B cell (primary cell): ENCODE results near the gene SLCO3A1. TPM values are rescaled to one million over a fixed set of nuclear protein-coding genes. Genes with fewer than 3 reads are reported as not detected.

Source experiments
- ATAC-seq: fragments of 200-7000 bp; cut with Tn5 transposase; one replicate; pipeline ENCODE4 v1.10.0; 2021; ENCODE audit warnings: low read depth, mild to moderate bottlenecking, moderate number of reproducible peaks, moderate library complexity
- CTCF ChIA-PET: fragments of 350-600 bp; sonication (Branson Sonifier 250); formaldehyde crosslinking; loops from one replicate; lab custom pipeline; 2021; ENCODE audit warnings: antibody characterized with exemption, inconsistent platforms; lab: Charles Lee
- POLR2A ChIA-PET: fragments of 350-600 bp; sonication (Branson Sonifier 250); formaldehyde crosslinking; loops from one replicate; lab custom pipeline; 2021; ENCODE audit warnings: antibody characterized with exemption; lab: Charles Lee
- DNase-seq: peaks from one replicate; pipeline ENCODE4 v3.0.0; 2013
- H2AFZ ChIP-seq: 2 replicates; pipeline ENCODE4 v1.6.1; 2012; ENCODE audit warnings: mild to moderate bottlenecking, low read depth, low read length; ENCODE audit not compliant: insufficient read depth, poor library complexity, severe bottlenecking
- H3K27ac ChIP-seq, 2 donors: 1 replicate in 1 of 2; 2 replicates in 1 of 2; pipeline ENCODE4 v1.5.1; 2012 to 2013; ENCODE audit warnings: low read length in 2 of 2, mild to moderate bottlenecking in 2 of 2, moderate library complexity in 1 of 2
- H3K27me3 ChIP-seq, 4 experiments: fragments of 200-600 bp in 1 of 4; sonication (generic) in 1 of 4; replicated peaks in 1 of 4; 1 replicate in 2 of 4; 2 replicates in 2 of 4; pipeline versions ENCODE4 v1.6.1 to v1.7.0; 2013 to 2016; ENCODE audit warnings: low read length in 3 of 4, mild to moderate bottlenecking in 2 of 4, mixed read lengths in 1 of 4, moderate library complexity in 1 of 4; ENCODE audit not compliant: insufficient read depth in 4 of 4, control insufficient read depth in 3 of 4; ENCODE audit errors: control extremely low read depth in 1 of 4
- H3K36me3 ChIP-seq, 2 experiments: replicated peaks in 1 of 2; 1 replicate in 1 of 2; 2 replicates in 1 of 2; pipeline versions ENCODE4 v1.6.1 to v1.7.1; 2013; ENCODE audit warnings: low read length in 1 of 2; ENCODE audit not compliant: insufficient read depth in 2 of 2, control insufficient read depth in 1 of 2; ENCODE audit errors: control extremely low read depth in 1 of 2, extremely low read depth in 1 of 2
- H3K4me1 ChIP-seq, 2 donors: fragments of 200-600 bp in 1 of 2; sonication (generic) in 1 of 2; 1 replicate in 1 of 2; 2 replicates in 1 of 2; pipeline versions ENCODE4 v1.5.1 to v1.6.1; 2013 to 2017; ENCODE audit warnings: low read length in 2 of 2; ENCODE audit not compliant: control insufficient read depth in 2 of 2, insufficient read depth in 2 of 2
- H3K4me2 ChIP-seq: replicated peaks from 2 replicates; pipeline ENCODE3; 2012; ENCODE audit warnings: mild to moderate bottlenecking, low read depth, low read length; ENCODE audit not compliant: poor library complexity, severe bottlenecking
- H3K4me3 ChIP-seq, 5 experiments: fragments of 200-600 bp in 1 of 5; sonication (generic) in 1 of 5; 1 replicate in 3 of 5; 2 replicates in 2 of 5; pipeline versions ENCODE4 v1.5.1 to v1.7.0; 2011 to 2016; ENCODE audit warnings: low read length in 4 of 5, mild to moderate bottlenecking in 4 of 5, low read depth in 2 of 5, control low read depth in 1 of 5, moderate library complexity in 1 of 5; ENCODE audit not compliant: insufficient read depth in 1 of 5; ENCODE audit errors: control extremely low read depth in 1 of 5, extremely low read depth in 1 of 5
- H3K79me2 ChIP-seq: fragments of 200-600 bp; sonication (generic); one replicate; pipeline ENCODE4 v1.6.0; 2016; ENCODE audit warnings: low read length; ENCODE audit not compliant: control insufficient read depth, insufficient read depth
- H3K9ac ChIP-seq: fragments of 200-600 bp; sonication (generic); 2 replicates; pipeline ENCODE4 v1.6.1; 2017; ENCODE audit warnings: mild to moderate bottlenecking, low read length, moderate library complexity
- H3K9me3 ChIP-seq, 3 donors: one replicate each; pipeline versions ENCODE4 v1.6.1 to v1.7.1; 2013; ENCODE audit warnings: low read length in 2 of 3; ENCODE audit not compliant: control insufficient read depth in 2 of 3, insufficient read depth in 1 of 3; ENCODE audit errors: control extremely low read depth in 1 of 3
- H4K20me1 ChIP-seq: 2 replicates; pipeline ENCODE4 v1.6.0; 2012; ENCODE audit warnings: mild to moderate bottlenecking, low read length; ENCODE audit not compliant: insufficient read depth, control insufficient read depth, poor library complexity, severe bottlenecking
- H3K27ac Mint-ChIP-seq: one replicate; pipeline ENCODE4 v1.8.0; 2021; ENCODE audit warnings: mixed read lengths
- H3K27me3 Mint-ChIP-seq: one replicate; pipeline ENCODE4 v1.8.0; 2021; ENCODE audit warnings: mixed read lengths
- H3K4me1 Mint-ChIP-seq: one replicate; pipeline ENCODE4 v1.8.0; 2021; ENCODE audit warnings: mixed read lengths
- H3K4me3 Mint-ChIP-seq: one replicate; pipeline ENCODE4 v1.8.0; 2021; ENCODE audit warnings: mixed read lengths
- H3K9me3 Mint-ChIP-seq: one replicate; pipeline ENCODE4 v1.8.0; 2022; ENCODE audit warnings: mixed read lengths; ENCODE audit not compliant: insufficient read depth
- CTCF ChIP-seq: fragments of 200-600 bp; IDR thresholded peaks from one replicate; pipeline ENCODE4 v1.8.0; 2022; ENCODE audit warnings: antibody characterized with exemption, mild to moderate bottlenecking
- EZH2 ChIP-seq: IDR thresholded peaks from 2 replicates; pipeline ENCODE4 v1.6.1; 2012; ENCODE audit warnings: borderline replicate concordance, low read depth, mild to moderate bottlenecking, moderate library complexity, low read length; ENCODE audit not compliant: insufficient read depth, poor library complexity, severe bottlenecking
- WGBS: methylation state at CpG from one replicate; pipeline ENCODE4 v1.1.5; 2013; ENCODE audit warnings: missing lambda C conversion rate; ENCODE audit not compliant: insufficient coverage; 5-methylcytosine and 5-hydroxymethylcytosine counted together
- intact Hi-C: fragments of 100-400 bp; cut with micrococcal nuclease; formaldehyde crosslinking; loops from one replicate; pipeline ENCODE4 v1.10.0; 2022
- polyA plus RNA-seq: library from polyadenylated mRNA; depleted of rRNA; stranded (reverse); fragments of >200 nt; gene quantifications from 2 replicates; pipeline ENCODE4 v1.2.3, GENCODE V29; 2012
- total RNA-seq, 2 donors: library from RNA; stranded (reverse); fragments of 120-200 nt in 1 of 2; gene quantifications; 1 replicate in 1 of 2; 2 replicates in 1 of 2; pipeline versions ENCODE4 v1.2.3 to v1.2.4, GENCODE V29; 2013 to 2022

SLCO3A1 gene
- total and polyA plus RNA-seq, 2 donors (not counting 1 experiment from before 2014, with no cell fraction given): 0.99 to 2.3 TPM

GRCh38 chr15:91879158-91879557 lies 25.6 kb downstream of the SLCO3A1 start:
- DNase-seq: no peak
- Mint-ChIP-seq H3K27ac (no peak overlapping the region), H3K9me3 (no peaks in the 10 kb centered on the region), H3K27me3 (peaks cover 3% of the 10 kb centered on the region), H3K4me3 (no peak overlapping the region), H3K4me1 (no peaks in the 10 kb centered on the region)
- Histone ChIP-seq H3K9me3 (no peaks in the 10 kb centered on the region), H2AFZ (no peak overlapping the region), H3K9ac (no peak overlapping the region), H3K27ac (no peak overlapping the region), H3K4me3 (no peak overlapping the region), H3K36me3 (no peaks in the 10 kb centered on the region), H4K20me1 (no peaks in the 10 kb centered on the region), H3K4me2 (no peak overlapping the region), H3K27me3 (peaks cover 0 to 4% (median 0%) of the 10 kb centered on the region in 4 experiments), H3K4me1 (no peaks in the 10 kb centered on the region), H3K79me2 (no peaks in the 10 kb centered on the region)
- POLR2A ChIA-PET: no interaction called here
- no peak for ATAC-seq
- CTCF ChIA-PET: no interaction called here
- TF ChIP-seq CTCF (no peak), EZH2 (no peak)
- intact Hi-C loops: no loop called here
- 100% methylated on average over 1 of the region's 2 CpGs for WGBS

- Histone ChIP-seq H3K9me3 (no peaks in the 10 kb centered on the region), H3K4me2 (no peak overlapping the region), H3K27me3 (no peaks in the 10 kb centered on the region), H3K4me3 (no peak overlapping the region), H3K36me3 (no peaks in the 10 kb centered on the region), H3K79me2 (no peaks in the 10 kb centered on the region), H3K4me1 (no peaks in the 10 kb centered on the region), H3K9ac (no peak overlapping the region), H3K27ac (no peak overlapping the region), H2AFZ (no peak overlapping the region), H4K20me1 (no peaks in the 10 kb centered on the region)
- WGBS: 93% methylated on average over 2 of the region's 3 CpGs
- Mint-ChIP-seq H3K4me3 (no peak overlapping the region), H3K27ac (no peak overlapping the region), H3K4me1 (no peaks in the 10 kb centered on the region), H3K27me3 (peaks cover 2% of the 10 kb centered on the region), H3K9me3 (no peaks in the 10 kb centered on the region)
- no peak for TF ChIP-seq EZH2
- TF ChIP-seq CTCF: no peak
- DNase-seq (no peak), ATAC-seq (no peak)
- intact Hi-C loops: no loop called here
- ChIA-PET CTCF (no interaction called here), POLR2A (no interaction called here)
These were observed 26.9 kb downstream of the SLCO3A1 start for GRCh38 chr15:91880373-91880772.
